GM21390 (cell line): ENCODE results near the gene TMEM169.
"Not testable (repeated sequence)": the region's sequence is repeated elsewhere in the genome, so short reads cannot be mapped to it uniquely, and the experiment has no call there.

Experiments
- ATAC-seq: cut with Tn5 transposase; IDR thresholded peaks from one replicate; pipeline ENCODE4 v1.9.1; 2021; ENCODE audit not compliant: unreplicated experiment

The TMEM169 gene

DNA sequence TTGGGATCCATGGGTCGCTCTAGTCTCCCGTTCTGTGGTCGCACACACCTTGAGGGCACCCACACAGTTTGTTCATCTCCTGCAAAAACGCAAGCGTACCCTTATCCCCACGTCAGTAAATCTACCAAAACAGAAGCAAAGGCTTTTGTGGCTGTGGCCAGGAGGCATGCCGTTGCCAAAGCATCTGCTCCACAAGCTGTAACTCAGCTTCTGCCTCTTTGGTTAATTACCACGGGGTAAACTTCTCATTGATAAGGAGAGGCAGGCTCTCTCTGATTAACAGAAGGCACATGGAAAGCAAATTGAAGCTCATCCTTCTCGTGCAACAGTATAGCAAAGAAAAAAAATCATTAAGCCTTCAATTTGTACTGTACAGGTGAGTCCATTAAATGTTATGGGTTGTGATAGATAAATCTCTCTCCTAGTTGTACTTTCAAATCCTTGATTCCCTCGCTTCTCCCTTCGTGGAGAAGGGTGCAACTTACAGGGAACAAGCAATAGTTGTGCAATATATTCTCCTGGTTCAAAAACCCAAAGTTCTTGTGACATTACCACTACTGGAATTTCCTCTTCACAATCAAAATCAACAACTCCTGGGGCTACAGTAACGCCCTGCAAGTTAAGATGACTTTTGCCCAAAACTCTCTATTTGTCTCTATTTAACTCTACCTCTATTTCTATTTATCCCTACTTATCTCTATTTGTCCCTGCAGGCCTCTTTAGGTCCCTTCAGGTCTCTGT is 10.4 kb upstream of the TMEM169 start:
- no peak for ATAC-seq

DNA sequence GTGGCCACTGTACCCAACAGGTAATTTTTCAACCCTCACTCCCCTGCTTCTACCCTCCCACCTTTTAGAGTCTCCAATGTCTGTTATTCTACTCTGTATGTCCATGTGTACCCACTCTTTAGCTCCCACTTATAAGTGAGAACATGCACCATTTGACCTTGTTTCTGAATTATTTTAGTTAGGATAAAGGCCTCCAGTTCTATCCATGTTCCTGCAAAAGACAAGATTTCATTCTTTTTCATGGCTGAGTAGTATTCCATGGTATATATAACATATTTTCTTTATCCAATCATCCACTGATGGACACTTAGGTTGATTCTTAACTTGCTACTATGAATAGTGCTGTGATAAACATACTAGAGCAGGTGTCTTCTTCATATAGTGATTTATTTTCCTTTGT is 9.2 kb upstream of the TMEM169 start:
- no peak for ATAC-seq

DNA sequence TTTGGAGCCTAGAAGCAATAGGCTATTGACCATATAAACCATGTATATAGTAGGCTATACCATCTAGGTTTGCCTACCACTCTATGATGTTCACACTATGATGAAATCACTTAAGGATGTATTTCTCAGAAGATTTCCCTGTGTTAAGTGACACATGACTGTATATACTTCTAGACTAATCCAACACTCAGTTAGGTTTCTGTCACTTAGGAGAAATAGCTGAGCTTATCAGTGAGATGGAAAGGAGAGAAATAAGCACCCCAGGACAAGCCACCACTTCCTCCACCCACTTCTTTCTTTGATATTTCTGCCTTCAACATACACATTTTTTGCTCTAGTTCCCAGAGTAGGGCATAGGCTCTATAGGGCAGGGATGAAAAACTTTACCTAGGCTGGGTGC is 7.9 kb upstream of the TMEM169 start:
- no peak for ATAC-seq

DNA sequence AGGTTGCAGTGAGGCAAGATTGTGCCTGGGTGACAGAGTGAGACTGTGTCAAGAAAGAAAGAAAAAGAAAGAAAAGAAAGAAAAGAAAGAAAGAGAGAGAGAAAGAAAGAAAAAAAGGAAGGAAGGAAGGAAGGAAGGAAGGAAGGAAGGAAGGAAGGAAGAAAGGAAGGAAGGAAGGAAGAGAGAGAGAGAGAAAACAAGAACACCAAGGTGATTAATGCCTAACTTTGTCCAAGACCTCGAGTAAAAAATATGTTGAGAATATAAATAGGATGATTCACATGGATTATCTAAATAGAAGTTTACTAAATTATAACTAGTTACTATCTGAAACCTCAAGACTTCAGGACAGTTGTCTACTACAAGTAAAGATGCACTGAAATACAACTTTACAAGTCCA is 7.3 kb upstream of the TMEM169 start:
- ATAC-seq = no peak

DNA sequence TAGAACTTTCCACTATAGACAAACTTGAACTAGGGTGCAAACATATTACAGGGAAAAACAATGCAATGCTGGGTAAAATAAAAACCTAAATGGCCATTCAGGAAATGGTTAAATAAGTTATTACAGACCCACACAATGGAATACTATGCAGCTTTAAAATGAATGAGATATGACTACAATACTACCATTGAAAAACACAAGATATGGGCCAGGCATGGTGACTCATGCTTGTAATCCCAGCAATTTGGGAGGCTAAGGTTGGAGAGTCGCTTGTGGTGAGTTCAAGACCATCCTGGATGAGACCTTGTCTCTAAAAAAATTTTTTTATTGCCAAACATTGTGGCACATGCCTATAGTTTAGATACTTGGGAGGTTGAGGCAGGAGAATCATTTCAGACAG is 6.9 kb upstream of the TMEM169 start:
- ATAC-seq = no peak

DNA sequence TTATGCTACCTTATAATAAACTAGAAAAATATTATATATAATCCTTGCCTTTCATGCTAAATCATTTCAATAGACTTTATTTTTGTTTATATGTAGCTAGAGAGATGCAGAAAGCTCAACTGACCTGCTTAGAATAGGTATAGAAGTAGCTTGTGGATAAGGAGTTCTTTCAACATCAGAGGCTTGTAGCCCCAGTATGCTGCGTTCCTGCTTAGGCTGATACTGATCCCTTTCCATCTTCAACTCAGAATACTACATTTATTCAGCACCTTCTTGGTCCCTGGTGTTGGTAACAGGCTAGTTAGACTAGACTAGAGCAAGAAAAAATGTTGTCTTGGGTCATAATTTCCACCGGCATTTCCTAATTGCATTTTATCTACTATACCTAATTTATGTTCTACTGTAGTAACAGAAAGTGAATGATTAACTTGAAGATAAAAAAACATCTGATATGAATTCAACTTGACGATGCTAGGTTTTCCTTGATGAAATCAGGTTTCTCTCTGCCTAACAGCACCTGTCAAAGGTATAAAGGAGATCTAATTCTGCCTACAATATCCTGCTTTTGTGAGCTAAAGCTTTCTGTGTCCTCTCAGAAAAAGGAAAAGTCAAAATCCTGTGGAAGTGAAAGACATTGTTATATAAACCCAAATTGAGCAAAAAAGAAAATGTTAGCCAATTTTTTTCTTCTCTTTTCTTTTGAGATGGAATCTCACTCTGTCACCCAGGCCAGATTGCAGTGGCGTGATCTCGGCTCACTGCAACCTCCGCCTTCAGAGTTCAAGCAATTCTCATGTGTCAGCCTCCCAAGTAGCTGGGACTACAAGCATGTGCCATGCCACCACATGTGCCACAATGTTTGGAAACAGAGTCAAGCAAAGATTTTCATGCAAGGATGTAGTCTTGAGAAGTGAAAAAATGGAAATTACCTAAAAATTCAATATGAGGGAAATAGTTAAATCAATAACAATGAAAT is 5.9 kb upstream of the TMEM169 start:
- no peak for ATAC-seq

DNA sequence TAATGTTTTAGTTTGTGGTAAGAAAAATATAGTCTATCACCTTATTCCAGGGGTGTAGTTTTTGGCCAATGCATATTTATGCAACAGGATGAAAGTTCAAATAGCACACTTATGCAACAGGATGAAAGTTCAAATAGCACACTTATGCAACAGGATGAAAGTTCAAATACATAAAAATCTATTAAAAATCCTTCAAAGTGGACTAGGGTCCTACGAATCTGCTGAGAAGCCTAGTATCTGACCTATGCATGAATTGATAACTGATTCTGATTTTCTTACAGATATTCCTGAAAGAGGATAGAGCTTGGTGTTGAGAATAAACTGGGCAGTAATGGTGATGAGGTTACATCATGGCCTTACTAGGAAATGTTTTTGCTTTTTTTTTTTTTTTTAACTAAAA is 2.9 kb upstream of the TMEM169 start:
- no peak for ATAC-seq

DNA sequence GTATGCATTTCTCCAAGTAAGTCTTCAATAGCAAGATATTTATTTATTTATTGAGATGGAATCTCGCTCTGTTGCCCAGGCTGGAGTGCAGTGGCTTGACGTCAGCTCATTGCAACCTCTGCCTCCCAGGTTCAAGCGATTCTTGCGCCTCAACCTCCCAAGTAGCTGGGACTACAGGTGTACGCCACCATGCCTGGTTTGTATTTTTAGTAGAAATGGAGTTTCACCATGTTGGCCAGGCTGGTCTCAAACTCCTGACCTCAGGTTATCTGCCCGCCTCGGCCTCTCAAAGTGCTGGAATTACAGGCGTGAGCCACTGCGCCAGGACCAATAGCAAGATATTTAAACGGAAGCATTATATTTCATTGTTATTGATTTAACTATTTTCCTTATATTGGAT is 1.7 kb upstream of the TMEM169 start:
- not testable (repeated sequence) for ATAC-seq

DNA sequence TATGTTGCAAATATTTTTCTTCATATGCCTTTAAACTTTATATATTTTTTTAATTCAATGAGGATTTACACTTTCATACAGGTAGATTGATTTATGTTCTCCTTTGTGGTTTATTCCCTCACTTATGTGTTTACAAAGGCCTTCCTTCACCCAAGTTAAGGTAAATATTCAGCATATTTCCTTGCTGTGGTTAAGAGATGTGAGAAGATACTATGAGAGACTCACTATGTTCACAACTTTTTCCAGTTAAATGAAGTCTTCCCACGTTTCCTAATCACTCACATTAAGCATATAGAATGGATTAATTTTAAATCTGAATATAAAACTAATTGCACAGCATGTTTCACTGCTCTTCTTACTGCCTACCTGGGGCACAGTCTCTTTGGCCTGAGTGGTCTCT is 707 bp upstream of the TMEM169 start:
- no peak for ATAC-seq

DNA sequence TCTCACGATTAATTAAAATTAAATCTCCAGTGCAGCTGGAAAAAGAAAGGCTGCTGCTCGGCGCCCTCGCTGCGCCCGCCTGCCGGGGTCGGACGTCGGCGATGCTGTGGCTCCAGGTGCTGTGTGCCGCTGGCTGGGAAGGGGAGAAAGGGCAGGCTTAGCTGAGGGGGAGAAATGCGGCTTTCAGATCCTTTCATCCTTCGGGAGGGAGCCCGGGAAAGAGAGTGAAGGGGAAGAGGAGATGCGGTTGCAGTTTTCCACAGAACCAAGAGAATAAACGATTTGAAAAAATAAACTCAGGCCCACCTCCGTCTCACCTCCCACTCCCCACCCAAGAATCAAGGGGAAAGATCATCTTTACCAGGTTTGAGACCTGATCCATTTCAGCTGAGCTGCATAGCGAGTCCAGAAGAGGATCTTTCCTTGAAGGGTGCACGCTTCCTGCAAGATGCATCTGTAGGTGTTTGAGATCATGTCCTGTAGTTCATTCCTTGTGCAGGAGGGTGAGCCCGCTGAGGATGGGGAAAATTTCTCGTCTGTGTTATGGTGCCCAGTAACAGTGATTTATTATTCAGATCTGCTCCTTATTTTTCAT is 495 bp downstream of the TMEM169 start:
- peak; percentile 24 for ATAC-seq

DNA sequence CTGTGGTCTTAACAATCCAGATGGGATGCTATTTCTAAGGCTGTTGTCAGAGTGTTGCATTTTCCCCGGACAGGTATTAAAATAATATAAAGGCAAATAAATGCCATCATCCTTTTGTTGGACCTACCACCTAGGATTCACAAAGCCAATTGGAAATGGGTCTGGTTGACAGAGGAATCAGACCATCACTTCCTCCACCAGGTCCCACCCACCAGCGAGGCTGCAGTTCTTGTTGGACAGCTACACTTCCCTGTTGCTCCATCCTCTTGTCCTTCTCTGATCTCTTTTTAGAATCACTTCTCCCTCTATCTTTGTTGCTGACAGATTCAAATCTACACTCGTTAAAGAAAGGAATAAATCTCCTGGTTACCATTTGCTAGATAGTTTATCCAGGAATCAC is 1.1 kb downstream of the TMEM169 start:
- no peak for ATAC-seq

DNA sequence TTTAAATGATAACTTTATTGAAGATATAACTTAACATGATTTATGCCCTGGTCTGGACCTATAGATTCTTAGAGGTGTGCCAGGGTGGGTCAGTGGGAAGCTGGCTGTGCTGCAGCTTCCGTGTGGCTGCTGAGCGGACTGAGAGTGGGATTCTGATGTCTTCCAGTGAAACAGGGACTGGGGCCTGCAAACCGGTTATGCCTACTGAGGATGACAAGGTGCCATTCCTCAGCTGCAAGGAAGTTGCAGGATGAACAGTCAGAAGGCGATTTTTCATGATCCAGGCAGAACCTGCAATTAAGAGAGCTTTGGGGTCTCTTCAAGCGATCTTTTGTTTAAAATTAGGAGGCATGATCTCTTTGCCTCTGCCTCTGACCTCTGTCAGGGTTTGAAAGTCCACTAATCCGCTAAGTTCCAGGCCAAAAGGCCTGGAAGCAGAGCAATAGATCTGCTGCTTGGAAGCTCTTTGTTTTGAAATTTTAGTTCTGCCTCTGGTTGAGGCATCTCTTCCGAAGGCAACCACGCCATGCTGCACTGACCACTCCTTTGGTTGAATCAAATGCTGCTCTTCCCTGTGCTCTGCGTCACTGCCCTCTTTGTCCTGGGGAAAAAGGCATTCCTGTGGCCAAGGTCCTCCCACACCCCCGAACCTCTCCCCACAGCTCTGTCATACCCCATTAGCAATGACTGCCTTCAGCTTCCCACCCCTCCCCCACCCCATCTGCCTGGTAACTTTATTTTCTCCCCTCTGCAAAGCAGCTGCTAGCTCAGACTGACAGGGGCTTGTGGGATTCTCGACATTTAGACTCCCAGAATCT is 2.0 kb downstream of the TMEM169 start:
- ATAC-seq = no peak

DNA sequence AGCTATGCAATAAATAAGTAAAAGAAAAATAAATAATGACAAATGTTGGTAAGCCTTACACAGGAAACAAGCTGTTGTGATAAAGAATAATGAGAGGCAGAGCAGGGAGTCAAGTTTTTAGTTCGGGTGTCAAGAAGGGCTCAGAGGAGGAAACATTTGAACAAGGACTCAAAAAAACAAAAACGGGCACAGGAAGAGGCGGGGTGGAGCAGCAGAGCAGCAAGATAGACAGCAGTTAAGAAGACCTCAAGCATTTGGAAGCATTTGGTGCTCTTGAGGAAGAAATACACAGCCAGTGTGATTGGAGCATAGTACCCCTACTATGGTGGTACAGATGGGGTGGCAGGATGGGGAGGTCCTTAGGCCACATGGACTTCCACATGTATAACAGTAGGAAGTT is 2.8 kb downstream of the TMEM169 start:
- no peak for ATAC-seq

DNA sequence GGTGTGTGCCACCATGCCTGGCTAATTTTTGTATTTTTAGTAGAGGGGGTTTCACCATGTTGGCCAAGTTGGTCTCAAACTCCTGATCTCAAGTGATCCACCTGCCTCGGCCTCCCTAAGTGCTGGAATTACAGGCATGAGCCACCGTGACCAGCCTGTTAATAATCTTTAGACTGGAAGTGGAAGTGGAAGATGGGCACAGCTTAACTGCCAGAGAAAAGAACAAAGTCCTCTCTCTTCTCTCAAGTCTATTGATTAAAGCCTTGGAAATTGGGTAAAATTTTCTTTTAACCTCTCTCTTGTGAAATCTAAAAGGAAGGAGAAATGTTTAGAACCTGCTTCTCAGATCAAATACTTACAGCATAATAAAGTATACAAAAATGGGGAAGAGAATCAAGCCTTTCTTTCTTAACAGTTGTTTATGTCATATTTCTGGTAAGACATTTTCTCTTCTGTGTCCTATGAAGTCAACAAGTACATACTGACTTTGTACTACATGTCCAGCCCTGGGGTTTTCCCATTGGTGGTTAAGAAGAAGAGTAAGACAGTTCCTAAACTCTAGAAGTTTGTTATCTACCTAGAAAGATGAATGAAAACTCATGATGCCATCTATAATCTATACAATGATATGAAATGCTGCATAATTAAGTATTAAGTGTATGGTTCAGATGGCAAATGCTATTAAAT is 4.6 kb downstream of the TMEM169 start:
- ATAC-seq = no peak

DNA sequence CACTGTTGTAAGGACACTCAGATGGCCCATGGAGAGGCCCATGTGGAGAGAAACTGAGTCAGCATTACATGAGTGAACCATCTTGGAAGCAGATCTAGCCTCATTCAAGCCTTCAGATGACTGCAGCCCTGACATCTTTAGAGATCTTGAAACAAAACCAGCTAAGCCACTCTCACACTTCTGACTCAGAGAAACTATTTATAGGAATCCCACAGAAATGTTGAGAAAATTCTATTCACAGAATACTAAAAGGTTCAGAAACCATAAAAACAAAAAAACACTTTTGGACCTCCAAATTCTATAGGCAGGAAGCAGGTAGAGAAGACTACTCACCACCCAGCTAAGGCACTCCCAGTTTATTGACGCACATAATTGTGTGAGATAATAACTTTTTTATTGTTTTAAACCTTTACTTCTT is 8.7 kb downstream of the TMEM169 start:
- ATAC-seq = peak; percentile 74

DNA sequence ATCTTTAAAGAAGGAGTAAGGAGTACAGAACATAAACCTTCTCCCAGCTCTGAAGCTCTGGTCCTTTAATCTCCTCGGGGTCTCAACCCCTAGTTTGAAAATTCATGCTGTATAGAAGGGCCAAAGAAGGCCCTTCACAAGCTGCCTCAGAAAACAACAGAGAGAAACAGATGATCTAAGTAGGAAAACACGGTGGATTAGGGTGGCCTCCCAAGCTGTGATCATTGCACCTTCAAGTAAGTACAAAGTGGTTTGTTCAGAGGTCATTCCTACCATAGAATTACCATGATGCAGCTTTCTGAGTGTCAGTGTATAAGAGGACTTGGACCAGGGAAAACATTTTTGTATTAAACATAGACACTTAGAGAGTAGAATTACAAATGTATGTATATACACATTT is 10.9 kb downstream of the TMEM169 start:
- ATAC-seq = no peak

DNA sequence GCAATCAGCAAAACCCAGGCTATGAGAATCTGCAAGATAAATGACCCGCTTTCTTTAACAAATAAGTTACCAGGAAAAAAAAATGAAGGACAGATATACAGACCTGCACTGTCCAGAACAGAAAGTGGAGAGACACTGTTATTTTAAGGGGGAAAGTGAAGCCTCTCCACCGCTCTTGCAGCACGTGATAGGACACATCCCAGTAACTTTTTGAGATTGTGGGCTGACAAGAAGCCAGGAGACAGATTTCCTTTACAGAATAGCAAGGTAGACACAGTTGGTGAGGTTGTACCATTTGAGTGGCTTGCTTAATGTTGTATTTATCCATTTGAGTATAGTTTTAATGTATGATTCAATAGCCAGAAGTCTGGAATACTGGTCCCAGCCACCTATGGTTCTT is 13.0 kb downstream of the TMEM169 start:
- no peak for ATAC-seq

DNA sequence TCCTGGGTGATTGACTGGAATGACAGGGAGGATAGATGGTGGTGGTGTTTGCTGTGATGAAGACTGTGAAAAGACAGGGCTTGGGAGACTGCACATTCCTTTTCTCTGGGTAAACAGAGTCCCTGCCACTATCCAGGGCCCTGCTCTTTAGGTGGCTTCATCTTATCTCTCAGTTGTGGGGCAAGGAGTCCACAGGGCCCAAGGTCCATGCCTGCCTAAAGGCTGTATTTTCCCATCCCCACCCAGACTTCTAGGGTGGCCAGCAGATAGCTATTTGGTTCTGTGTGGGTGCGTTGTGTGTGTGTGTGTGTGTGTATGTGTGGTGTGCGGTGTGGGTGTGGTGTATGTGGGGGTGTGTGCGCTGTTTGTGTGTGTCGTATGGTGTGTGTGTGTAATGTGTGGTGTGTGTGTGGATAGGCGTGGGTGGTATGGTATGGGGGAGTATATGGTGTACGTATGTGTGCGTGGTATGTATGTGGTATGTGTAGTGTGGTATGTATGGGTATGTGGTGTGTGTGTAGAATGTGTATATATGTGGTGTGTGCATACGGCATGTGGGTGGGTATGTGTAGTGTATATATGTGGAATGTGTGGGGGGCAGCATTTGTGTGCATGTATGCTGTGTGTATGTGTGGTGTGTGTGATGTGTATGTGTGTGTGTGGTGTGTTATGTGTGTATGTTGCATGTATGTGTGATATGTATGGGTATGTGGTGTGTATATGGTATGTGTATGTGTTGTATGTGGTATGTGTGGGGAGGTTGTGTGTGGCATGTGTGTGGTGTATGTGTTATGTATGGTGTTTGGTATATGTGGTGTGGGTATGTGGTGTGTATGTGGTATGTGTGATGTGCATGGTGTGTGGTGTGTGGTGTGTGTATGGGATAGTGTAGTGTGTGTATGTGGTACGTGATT is 17.0 kb downstream of the TMEM169 start:
- ATAC-seq = no peak

DNA sequence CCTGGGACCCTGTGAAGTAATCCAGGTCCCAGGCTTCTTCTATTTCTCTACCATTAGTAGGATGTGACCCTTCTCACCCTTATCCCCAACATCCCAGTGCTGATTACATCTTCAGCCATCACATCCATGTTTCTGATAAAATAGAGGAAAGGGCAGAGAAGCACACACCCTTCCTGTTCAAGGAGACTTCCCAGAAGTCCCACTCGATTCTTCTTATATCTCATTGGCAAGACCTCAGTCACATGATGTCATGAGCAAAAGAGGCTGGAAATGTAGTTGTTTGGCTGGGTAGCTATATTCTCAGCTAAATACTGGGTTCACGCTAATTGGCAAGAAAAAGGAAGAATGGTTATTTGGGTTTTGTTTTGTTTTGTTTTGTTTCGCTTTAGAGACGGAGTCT is 19.4 kb downstream of the TMEM169 start:
- ATAC-seq = no peak
